Measurements from ENCODE around the gene P4HA3. TPM values are rescaled to one million over a fixed set of nuclear protein-coding genes. Genes with fewer than 3 reads are reported as not detected.
"Not testable (repeated sequence)": the region's sequence is repeated elsewhere in the genome, so short reads cannot be mapped to it uniquely, and the experiment has no call there.

P4HA3 gene
- total RNA-seq, 2 experiments from 2014 or later = not detected

- no peak for ATAC-seq
- H3K9me3 Mint-ChIP-seq = no peaks in the 10 kb centered on the region
- peaks cover 2% of the 10 kb centered on the region for H3K36me3 Mint-ChIP-seq (ENCODE audit: low read depth)
- DNase-seq = no peak
- no peaks in the 10 kb centered on the region for H3K4me1 Mint-ChIP-seq (ENCODE audit: low read depth)
- no peaks in the 10 kb centered on the region for H3K27me3 Mint-ChIP-seq
- ChIA-PET CTCF (interaction anchor here (1.9 to 2.3 kb wide), 2 partner anchors 12 to 78 kb away, joined by 7 to 8 read pairs; no protein-coding TSS in a partner anchor), POLR2A (no interaction called here)
- no peak for TF ChIP-seq CTCF (IDR thresholded peaks at IDR 0.05)
- intact Hi-C loops (cut with micrococcal nuclease) = no loop called here
- no peak overlapping the region for H3K27ac Mint-ChIP-seq
- H3K4me3 Mint-ChIP-seq = no peak overlapping the region
Observed at GRCh38 chr11:74333193-74333592, 21.8 kb upstream of the P4HA3 start.

- intact Hi-C loops (cut with micrococcal nuclease) = no loop called here
- ChIA-PET POLR2A (no interaction called here), CTCF (no interaction called here)
- no peaks in the 10 kb centered on the region for H3K27me3 Mint-ChIP-seq
- ATAC-seq = no peak
- no peaks in the 10 kb centered on the region for H3K9me3 Mint-ChIP-seq
- no peak overlapping the region for H3K4me3 Mint-ChIP-seq
- no peak for DNase-seq
- H3K27ac Mint-ChIP-seq = no peak overlapping the region
- TF ChIP-seq CTCF (IDR thresholded peaks at IDR 0.05) = no peak
- H3K36me3 Mint-ChIP-seq (ENCODE audit: low read depth) = no peaks in the 10 kb centered on the region
- H3K4me1 Mint-ChIP-seq (ENCODE audit: low read depth) = no peaks in the 10 kb centered on the region
Observed at GRCh38 chr11:74332291-74332690, 20.9 kb upstream of the P4HA3 start.

GRCh38 chr11:74331000-74331399 lies 19.6 kb upstream of the P4HA3 start:
- H3K4me3 Mint-ChIP-seq; CTCF ChIA-PET; intact Hi-C loops (cut with micrococcal nuclease); H3K4me1 Mint-ChIP-seq (ENCODE audit: low read depth); ATAC-seq; H3K9me3 Mint-ChIP-seq; DNase-seq; H3K27ac Mint-ChIP-seq; H3K36me3 Mint-ChIP-seq (ENCODE audit: low read depth); H3K27me3 Mint-ChIP-seq: not testable (repeated sequence)
- POLR2A ChIA-PET = interaction anchor here (0.6 kb wide), 1 partner anchor 303 kb away, joined by 5 read pairs; no protein-coding TSS in a partner anchor

GRCh38 chr11:74330075-74330858 lies 18.8 kb upstream of the P4HA3 start:
- intact Hi-C loops (cut with micrococcal nuclease) = no loop called here

GRCh38 chr11:74327076-74327475 lies 15.6 kb upstream of the P4HA3 start:
- CTCF ChIA-PET = no interaction called here
- TF ChIP-seq CTCF (IDR thresholded peaks at IDR 0.05) = no peak
- ATAC-seq (no peak), DNase-seq (no peak)
- H3K36me3 Mint-ChIP-seq (ENCODE audit: low read depth) = no peaks in the 10 kb centered on the region
- H3K4me3 Mint-ChIP-seq = no peak overlapping the region
- POLR2A ChIA-PET = no interaction called here
- H3K27me3 Mint-ChIP-seq = peaks cover 2% of the 10 kb centered on the region
- H3K27ac Mint-ChIP-seq = no peak overlapping the region
- intact Hi-C loops (cut with micrococcal nuclease) = no loop called here
- H3K4me1 Mint-ChIP-seq (ENCODE audit: low read depth) = no peaks in the 10 kb centered on the region
- no peaks in the 10 kb centered on the region for H3K9me3 Mint-ChIP-seq

More at GRCh38 chr11:74330075-74330858, 18.8 kb upstream of the P4HA3 start:
- Mint-ChIP-seq H3K27me3 (no peaks in the 10 kb centered on the region), H3K4me3 (no peak overlapping the region), H3K36me3 (ENCODE audit: low read depth) (no peaks in the 10 kb centered on the region), H3K27ac (no peak overlapping the region), H3K9me3 (no peaks in the 10 kb centered on the region), H3K4me1 (ENCODE audit: low read depth) (no peaks in the 10 kb centered on the region)
- POLR2A ChIA-PET = interaction anchor here (1.1 kb wide), 1 partner anchor 25 kb away, joined by 3 read pairs; no protein-coding TSS in a partner anchor
- ATAC-seq (no peak), DNase-seq (no peak)
- CTCF ChIA-PET = interaction anchor here (0.9 to 1.1 kb wide), 2 partner anchors 9 to 120 kb away, joined by 3 to 5 read pairs; no protein-coding TSS in a partner anchor
- no peak for TF ChIP-seq CTCF (IDR thresholded peaks at IDR 0.05)
